DLD1 (cell line): ENCODE measurements around the gene CA10.

Experiments used
- in situ Hi-C: cut with HindIII; loops from 2 replicates; pipeline ENCODE4 v1.10.0; 2017; ENCODE audit warnings: low sequenced_read_pairs

The CA10 gene

GRCh38 chr17:51820766-51821165 lies 337.7 kb downstream of the CA10 start:
- in situ Hi-C loops, result no loop called here

- in situ Hi-C loops, result no loop called here
Measured at GRCh38 chr17:51820252-51820651, 338.3 kb downstream of the CA10 start.

- in situ Hi-C loops, result no loop called here
Measured at GRCh38 chr17:51819341-51820219, 338.9 kb downstream of the CA10 start.

- in situ Hi-C loops, result no loop called here
Measured at GRCh38 chr17:51818777-51819176, 339.7 kb downstream of the CA10 start.

- in situ Hi-C loops, result no loop called here
Measured at GRCh38 chr17:51817955-51818354, 340.6 kb downstream of the CA10 start.

GRCh38 chr17:51817117-51817516 lies 341.4 kb downstream of the CA10 start:
- in situ Hi-C loops, result no loop called here

GRCh38 chr17:51815097-51815496 lies 343.4 kb downstream of the CA10 start:
- in situ Hi-C loops, result no loop called here

- in situ Hi-C loops, result no loop called here
Measured at GRCh38 chr17:51814521-51814920, 344.0 kb downstream of the CA10 start.

GRCh38 chr17:51813784-51814174 lies 344.7 kb downstream of the CA10 start:
- in situ Hi-C loops, result no loop called here

- in situ Hi-C loops, result no loop called here
Measured at GRCh38 chr17:51813140-51813783, 345.3 kb downstream of the CA10 start.

- in situ Hi-C loops, result no loop called here
Measured at GRCh38 chr17:51807460-51807859, 351.1 kb downstream of the CA10 start.

- in situ Hi-C loops, result no loop called here
Measured at GRCh38 chr17:51805765-51806164, 352.7 kb downstream of the CA10 start.

- in situ Hi-C loops, result no loop called here
Measured at GRCh38 chr17:51805185-51805584, 353.3 kb downstream of the CA10 start.

- in situ Hi-C loops, result no loop called here
Measured at GRCh38 chr17:51803161-51803560, 355.4 kb downstream of the CA10 start.

GRCh38 chr17:51802544-51802943 lies 356.0 kb downstream of the CA10 start:
- in situ Hi-C loops, result no loop called here

- in situ Hi-C loops, result no loop called here
Measured at GRCh38 chr17:51801626-51802025, 356.9 kb downstream of the CA10 start.

- in situ Hi-C loops, result no loop called here
Measured at GRCh38 chr17:51799981-51800380, 358.5 kb downstream of the CA10 start.

- in situ Hi-C loops, result no loop called here
Measured at GRCh38 chr17:51799240-51799639, 359.3 kb downstream of the CA10 start.

GRCh38 chr17:51797150-51797549 lies 361.4 kb downstream of the CA10 start:
- in situ Hi-C loops, result no loop called here

- in situ Hi-C loops, result no loop called here
Measured at GRCh38 chr17:51796026-51796425, 362.5 kb downstream of the CA10 start.

GRCh38 chr17:51795401-51795800 lies 363.1 kb downstream of the CA10 start:
- in situ Hi-C loops, result no loop called here

GRCh38 chr17:51794466-51794865 lies 364.0 kb downstream of the CA10 start:
- in situ Hi-C loops, result no loop called here
